Aorta (tissue), 5 donors: Measurements from ENCODE around the gene PSMB5. TPM values are rescaled to one million over a fixed set of nuclear protein-coding genes. Genes with fewer than 3 reads are reported as not detected.
A peak's percentile ranks its signal among the peaks of the same experiment; 100 is the strongest.

Source experiments
- ATAC-seq: fragments of 200-7000 bp; cut with Tn5 transposase; one replicate; pipeline ENCODE4 v1.9.1; 2022; ENCODE audit warnings: moderate library complexity; ENCODE audit not compliant: low FRiP score
- DNase-seq, 2 donors: peaks; one replicate each; pipeline ENCODE4 v3.0.0-alpha.2; 2020
- H3K27ac ChIP-seq, 2 donors: one replicate each; pipeline ENCODE4 v1.5.1; 2013; ENCODE audit warnings: low read length in 2 of 2, mild to moderate bottlenecking in 2 of 2, moderate library complexity in 2 of 2, control low read depth in 1 of 2, inconsistent platforms in 1 of 2, low read depth in 1 of 2
- H3K27me3 ChIP-seq, 2 donors: one replicate each; pipeline ENCODE4 v1.6.1; 2013; ENCODE audit warnings: control low read depth in 1 of 2, low read length in 1 of 2, mild to moderate bottlenecking in 1 of 2, moderate library complexity in 1 of 2; ENCODE audit not compliant: insufficient read depth in 2 of 2, control insufficient read depth in 1 of 2
- H3K36me3 ChIP-seq, 2 donors: one replicate each; pipeline ENCODE4 v1.6.1; 2013; ENCODE audit warnings: control low read depth in 1 of 2, low read length in 1 of 2, mild to moderate bottlenecking in 1 of 2; ENCODE audit not compliant: insufficient read depth in 2 of 2, control insufficient read depth in 1 of 2
- H3K4me1 ChIP-seq, 2 donors: one replicate each; pipeline ENCODE4 v1.6.1; 2013; ENCODE audit warnings: low read length in 2 of 2, control low read depth in 1 of 2, mild to moderate bottlenecking in 1 of 2, moderate library complexity in 1 of 2; ENCODE audit not compliant: insufficient read depth in 2 of 2, control insufficient read depth in 1 of 2
- H3K4me3 ChIP-seq, 2 donors: one replicate each; pipeline ENCODE4 v1.5.1; 2013; ENCODE audit warnings: low read length in 2 of 2, control low read depth in 1 of 2, mild to moderate bottlenecking in 1 of 2
- H3K9me3 ChIP-seq: one replicate; pipeline ENCODE4 v1.6.1; 2013; ENCODE audit warnings: mild to moderate bottlenecking, low read length; ENCODE audit not compliant: control insufficient read depth
- WGBS, 2 donors: extraction: QIAGEN DNeasy Blood & Tissue Kit; methylation state at CpG; one replicate each; pipeline ENCODE4 v1.1.7; 2013; 5-methylcytosine and 5-hydroxymethylcytosine counted together
- intact Hi-C, 2 donors: fragments of 100-400 bp; cut with DNase I; formaldehyde crosslinking; loops; one replicate each; pipeline versions ENCODE4 v1.14.2 to v1.15.0; 2022
- polyA plus RNA-seq, 2 donors: library from polyadenylated mRNA; stranded (reverse); fragments of 200-250 nt; gene quantifications; one replicate each; pipeline ENCODE4 v1.2.3, GENCODE V29; 2013
- total RNA-seq, 2 donors: library from RNA; stranded (reverse); fragmentation: NEBNext Ultra II Directional; extraction: Animal tissue kit (Norgen Biotek cat#: 25700); gene quantifications; one replicate each; pipeline ENCODE4 v1.2.1, GENCODE V29; 2021
- donor health status: healthy with polysubstance abuse.
- donor health status: Bipolar disorder and iron deficiency.
- donor health status: DM: no; HTN: no; CAD: no.
- donor health status: DM: no; HTN: no; CAD: no.
- donor health status: DM: yes; HTN: yes; CAD: no.

Gene PSMB5
- total and polyA plus RNA-seq, 4 donors: 67.7 to 116 (median 85.8) TPM

GRCh38 chr14:23063601-23064000 is 28.9 kb upstream of the PSMB5 start:
- ATAC-seq (no peak), DNase-seq (no peak)
- H3K4me3 ChIP-seq: no peak overlapping the region
- peaks cover 0 to 3% of the 10 kb centered on the region in 2 donors for H3K4me1 ChIP-seq
- 88 to 90% methylated on average over 5 of the region's 5 CpGs for WGBS, 2 donors
- H3K9me3 ChIP-seq: no peaks in the 10 kb centered on the region
- no peak overlapping the region for H3K27ac ChIP-seq
- peaks cover 6 to 15% of the 10 kb centered on the region in 2 donors for H3K36me3 ChIP-seq
- intact Hi-C loops: no loop called here
- no peaks in the 10 kb centered on the region for H3K27me3 ChIP-seq

- H3K27me3 ChIP-seq: no peaks in the 10 kb centered on the region
- WGBS, 2 donors: 3 to 7% methylated on average over 4 of the region's 4 CpGs
- no peaks in the 10 kb centered on the region for H3K9me3 ChIP-seq
- H3K27ac ChIP-seq: peak overlapping the region in 1 of 2 donors; percentile 25
- peaks cover 0 to 3% of the 10 kb centered on the region in 2 donors for H3K4me1 ChIP-seq
- DNase-seq: peak; percentile 80 to 86
- no peak overlapping the region for H3K4me3 ChIP-seq
- ATAC-seq: no peak
- intact Hi-C loops: no loop called here
- peaks cover 3 to 10% of the 10 kb centered on the region in 2 donors for H3K36me3 ChIP-seq
Measured at GRCh38 chr14:23062002-23062401, 27.3 kb upstream of the PSMB5 start.

- Histone ChIP-seq H3K9me3 (no peaks in the 10 kb centered on the region), H3K36me3 (peaks cover 3 to 10% of the 10 kb centered on the region in 2 donors), H3K4me3 (no peak overlapping the region), H3K27ac (no peak overlapping the region), H3K27me3 (no peaks in the 10 kb centered on the region), H3K4me1 (peaks cover 0 to 3% of the 10 kb centered on the region in 2 donors)
- intact Hi-C loops: no loop called here
- no peak for DNase-seq
- 87 to 89% methylated on average over 17 of the region's 17 CpGs for WGBS, 2 donors
- no peak for ATAC-seq
Measured at GRCh38 chr14:23060536-23061260, 26.0 kb upstream of the PSMB5 start.

GRCh38 chr14:23058654-23059504 is 24.2 kb upstream of the PSMB5 start:
- Histone ChIP-seq H3K4me3 (no peak overlapping the region), H3K36me3 (peaks cover 3 to 10% of the 10 kb centered on the region in 2 donors), H3K9me3 (no peaks in the 10 kb centered on the region), H3K27me3 (no peaks in the 10 kb centered on the region), H3K27ac (no peak overlapping the region), H3K4me1 (peaks cover 0 to 3% of the 10 kb centered on the region in 2 donors)
- DNase-seq (peak in 1 of 2 donors; percentile 76), ATAC-seq (no peak)
- WGBS, 2 donors: 85 to 88% methylated on average over 29 to 32 of the region's 32 CpGs
- intact Hi-C loops: loop anchor here (1.0 to 10.0 kb wide), 3 partner anchors 72 to 504 kb away; no protein-coding TSS in a partner anchor

GRCh38 chr14:23057757-23058653 is 23.3 kb upstream of the PSMB5 start:
- Histone ChIP-seq H3K27ac (peak overlapping the region in 1 of 2 donors; percentile 0), H3K27me3 (no peaks in the 10 kb centered on the region), H3K4me3 (peak overlapping the region; percentile 28 to 49), H3K9me3 (no peaks in the 10 kb centered on the region), H3K4me1 (peaks cover 0 to 3% of the 10 kb centered on the region in 2 donors), H3K36me3 (peaks cover 3 to 8% of the 10 kb centered on the region in 2 donors)
- peak; percentile 91 to 96 for DNase-seq
- peak; percentile 87 for ATAC-seq
- WGBS, 2 donors: 0 to 1% methylated on average over 51 of the region's 51 CpGs
- intact Hi-C loops: loop anchor here (1.0 to 10.0 kb wide), 3 partner anchors 71 to 503 kb away; no protein-coding TSS in a partner anchor

- WGBS, 2 donors: 2 to 4% methylated on average over 44 to 73 of the region's 73 CpGs
- Histone ChIP-seq H3K4me1 (peaks cover 0 to under 1% of the 10 kb centered on the region in 2 donors), H3K27ac (peak within 1 kb of the TSS in 1 of 2 donors; percentile 0), H3K9me3 (no peaks in the 10 kb centered on the region), H3K36me3 (peaks cover 0 to 2% of the 10 kb centered on the region in 2 donors), H3K4me3 (peak within 1 kb of the TSS; percentile 28 to 49), H3K27me3 (no peaks in the 10 kb centered on the region)
- peak; percentile 81 to 90 for DNase-seq
- intact Hi-C loops: loop anchor here in 1 of 2 donors (10.0 kb wide), 1 partner anchor 502 kb away; no protein-coding TSS in a partner anchor
- peak; percentile 64 for ATAC-seq
Measured at GRCh38 chr14:23056956-23057756, 22.5 kb upstream of the PSMB5 start, which contains the start of gene CDH24. TSS of gene CDH24 (minus strand) at chr14:23057520. CDS start at chr14:23055733, 1,787 bp downstream.

GRCh38 chr14:23056145-23056955 is 21.6 kb upstream of the PSMB5 start:
- Histone ChIP-seq H3K9me3 (no peaks in the 10 kb centered on the region), H3K4me1 (no peaks in the 10 kb centered on the region), H3K4me3 (no peak overlapping the region), H3K27me3 (no peaks in the 10 kb centered on the region), H3K27ac (no peak overlapping the region), H3K36me3 (peaks cover 0 to 1% of the 10 kb centered on the region in 2 donors)
- WGBS, 2 donors: 24 to 29% methylated on average over 16 to 17 of the region's 17 CpGs
- intact Hi-C loops: loop anchor here in 1 of 2 donors (10.0 kb wide), 1 partner anchor 502 kb away; no protein-coding TSS in a partner anchor
- DNase-seq (peak; percentile 74 to 88), ATAC-seq (peak; percentile 61)
